Measurements from ENCODE around the gene PNMA6E. TPM values are rescaled to one million over a fixed set of nuclear protein-coding genes. Genes with fewer than 3 reads are reported as not detected.

Gene PNMA6E
- total RNA-seq, 1 donor from 2014 or later: not detected

GRCh38 chrX:153439977-153440376 lies 38.8 kb upstream of the PNMA6E start:
- Histone ChIP-seq H3K27ac (ENCODE audit: low read depth, low read length) (no peak overlapping the region), H3K27me3 (ENCODE audit: insufficient read depth, low read length) (no peaks in the 10 kb centered on the region), H3K4me1 (ENCODE audit: insufficient read depth, low read length) (no peaks in the 10 kb centered on the region), H2AFZ (ENCODE audit: low read depth, low read length) (no peak overlapping the region), H4K20me1 (ENCODE audit: insufficient read depth, low read length) (no peaks in the 10 kb centered on the region), H3K79me2 (ENCODE audit: insufficient read depth, low read length) (no peaks in the 10 kb centered on the region), H3K9me3 (ENCODE audit: insufficient read depth, low read depth, low read length) (no peaks in the 10 kb centered on the region), H3K36me3 (ENCODE audit: insufficient read depth, low read length) (no peaks in the 10 kb centered on the region), H3K4me2 (ENCODE audit: low read length) (no peak overlapping the region), H3K4me3 (ENCODE audit: insufficient read depth, low read depth, low read length) (no peak overlapping the region), H3K9ac (ENCODE audit: low read length) (no peak overlapping the region)
- H3K9me3 Mint-ChIP-seq (ENCODE audit: unreplicated experiment): no peaks in the 10 kb centered on the region
- TF ChIP-seq, protein P1, sequence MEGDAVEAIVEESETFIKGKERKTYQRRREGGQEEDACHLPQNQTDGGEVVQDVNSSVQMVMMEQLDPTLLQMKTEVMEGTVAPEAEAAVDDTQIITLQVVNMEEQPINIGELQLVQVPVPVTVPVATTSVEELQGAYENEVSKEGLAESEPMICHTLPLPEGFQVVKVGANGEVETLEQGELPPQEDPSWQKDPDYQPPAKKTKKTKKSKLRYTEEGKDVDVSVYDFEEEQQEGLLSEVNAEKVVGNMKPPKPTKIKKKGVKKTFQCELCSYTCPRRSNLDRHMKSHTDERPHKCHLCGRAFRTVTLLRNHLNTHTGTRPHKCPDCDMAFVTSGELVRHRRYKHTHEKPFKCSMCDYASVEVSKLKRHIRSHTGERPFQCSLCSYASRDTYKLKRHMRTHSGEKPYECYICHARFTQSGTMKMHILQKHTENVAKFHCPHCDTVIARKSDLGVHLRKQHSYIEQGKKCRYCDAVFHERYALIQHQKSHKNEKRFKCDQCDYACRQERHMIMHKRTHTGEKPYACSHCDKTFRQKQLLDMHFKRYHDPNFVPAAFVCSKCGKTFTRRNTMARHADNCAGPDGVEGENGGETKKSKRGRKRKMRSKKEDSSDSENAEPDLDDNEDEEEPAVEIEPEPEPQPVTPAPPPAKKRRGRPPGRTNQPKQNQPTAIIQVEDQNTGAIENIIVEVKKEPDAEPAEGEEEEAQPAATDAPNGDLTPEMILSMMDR (IDR thresholded peaks at IDR 0.05; ENCODE audit: insufficient read depth, low read depth, low read length): no peak
- no peak for TF ChIP-seq EZH2 (IDR thresholded peaks at IDR 0.05; ENCODE audit: insufficient read depth, low read length)
- FAIRE-seq (no peak), DNase-seq (ENCODE audit: low read depth) (no peak)
- no peak overlapping the region for H3K27ac Mint-ChIP-seq (ENCODE audit: unreplicated experiment)
- no peak overlapping the region for H3K4me3 Mint-ChIP-seq (ENCODE audit: unreplicated experiment)
- no peaks in the 10 kb centered on the region for H3K36me3 Mint-ChIP-seq (ENCODE audit: low read depth, unreplicated experiment)
- peaks cover 8% of the 10 kb centered on the region for H3K27me3 Mint-ChIP-seq (ENCODE audit: low read depth, unreplicated experiment)
- no peaks in the 10 kb centered on the region for H3K4me1 Mint-ChIP-seq (ENCODE audit: low read depth, unreplicated experiment)

DNA sequence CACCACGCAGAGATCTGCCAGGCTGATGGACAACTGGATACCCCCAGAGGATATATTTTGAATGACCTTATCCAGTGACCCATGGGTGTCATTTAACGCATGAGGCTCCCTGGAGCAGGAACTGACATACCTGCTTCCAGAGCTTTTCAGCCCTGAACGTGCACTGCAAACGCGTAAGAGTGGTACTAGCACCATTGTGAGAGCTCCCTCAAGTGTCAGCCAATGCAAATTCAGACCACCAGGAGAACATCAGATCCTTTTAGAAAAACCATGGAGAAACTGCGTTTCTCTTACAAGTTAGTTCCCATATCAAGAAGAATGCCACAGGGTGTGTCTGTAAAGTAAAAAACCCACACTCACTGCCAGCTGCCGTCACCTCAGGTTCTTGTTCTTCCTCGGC lies 37.4 kb upstream of the PNMA6E start:
- DNase-seq (ENCODE audit: low read depth) (peak; percentile 15), FAIRE-seq (peak; percentile 92)
- Mint-ChIP-seq H3K36me3 (ENCODE audit: low read depth, unreplicated experiment) (no peaks in the 10 kb centered on the region), H3K9me3 (ENCODE audit: unreplicated experiment) (no peaks in the 10 kb centered on the region), H3K4me1 (ENCODE audit: low read depth, unreplicated experiment) (no peaks in the 10 kb centered on the region), H3K27ac (ENCODE audit: unreplicated experiment) (no peak overlapping the region), H3K4me3 (ENCODE audit: unreplicated experiment) (no peak overlapping the region), H3K27me3 (ENCODE audit: low read depth, unreplicated experiment) (peaks cover 8% of the 10 kb centered on the region)
- Histone ChIP-seq H3K27me3 (ENCODE audit: insufficient read depth, low read length) (no peaks in the 10 kb centered on the region), H4K20me1 (ENCODE audit: insufficient read depth, low read length) (no peaks in the 10 kb centered on the region), H3K4me1 (ENCODE audit: insufficient read depth, low read length) (no peaks in the 10 kb centered on the region), H3K9ac (ENCODE audit: low read length) (no peak overlapping the region), H3K79me2 (ENCODE audit: insufficient read depth, low read length) (no peaks in the 10 kb centered on the region), H3K4me2 (ENCODE audit: low read length) (no peak overlapping the region), H2AFZ (ENCODE audit: low read depth, low read length) (no peak overlapping the region), H3K36me3 (ENCODE audit: insufficient read depth, low read length) (no peaks in the 10 kb centered on the region), H3K9me3 (ENCODE audit: insufficient read depth, low read depth, low read length) (no peaks in the 10 kb centered on the region), H3K4me3 (ENCODE audit: insufficient read depth, low read depth, low read length) (no peak overlapping the region), H3K27ac (ENCODE audit: low read depth, low read length) (no peak overlapping the region)
- TF ChIP-seq, protein P1 (IDR thresholded peaks at IDR 0.05; ENCODE audit: insufficient read depth, low read depth, low read length): peak; percentile 20
- no peak for TF ChIP-seq EZH2 (IDR thresholded peaks at IDR 0.05; ENCODE audit: insufficient read depth, low read length)

GRCh38 chrX:153435845-153436244 lies 34.7 kb upstream of the PNMA6E start:
- H3K27me3 Mint-ChIP-seq (ENCODE audit: low read depth, unreplicated experiment): peaks cover 5% of the 10 kb centered on the region
- DNase-seq (ENCODE audit: low read depth): no peak
- no peaks in the 10 kb centered on the region for H3K9me3 Mint-ChIP-seq (ENCODE audit: unreplicated experiment)
- no peaks in the 10 kb centered on the region for H3K9me3 ChIP-seq (ENCODE audit: insufficient read depth, low read depth, low read length)
- no peak for TF ChIP-seq EZH2 (IDR thresholded peaks at IDR 0.05; ENCODE audit: insufficient read depth, low read length)
- TF ChIP-seq, protein P1 (IDR thresholded peaks at IDR 0.05; ENCODE audit: insufficient read depth, low read depth, low read length): no peak
- H3K9ac ChIP-seq (ENCODE audit: low read length): no peak overlapping the region
- no peak overlapping the region for H3K4me2 ChIP-seq (ENCODE audit: low read length)
- no peak overlapping the region for H3K4me3 Mint-ChIP-seq (ENCODE audit: unreplicated experiment)
- H3K27me3 ChIP-seq (ENCODE audit: insufficient read depth, low read length): no peaks in the 10 kb centered on the region
- no peaks in the 10 kb centered on the region for H3K36me3 ChIP-seq (ENCODE audit: insufficient read depth, low read length)
- no peaks in the 10 kb centered on the region for H3K4me1 Mint-ChIP-seq (ENCODE audit: low read depth, unreplicated experiment)
- H3K4me3 ChIP-seq (ENCODE audit: insufficient read depth, low read depth, low read length): no peak overlapping the region
- H2AFZ ChIP-seq (ENCODE audit: low read depth, low read length): no peak overlapping the region
- H4K20me1 ChIP-seq (ENCODE audit: insufficient read depth, low read length): no peaks in the 10 kb centered on the region
- FAIRE-seq: peak; percentile 20
- no peaks in the 10 kb centered on the region for H3K4me1 ChIP-seq (ENCODE audit: insufficient read depth, low read length)
- H3K27ac ChIP-seq (ENCODE audit: low read depth, low read length): no peak overlapping the region
- H3K27ac Mint-ChIP-seq (ENCODE audit: unreplicated experiment): no peak overlapping the region
- H3K36me3 Mint-ChIP-seq (ENCODE audit: low read depth, unreplicated experiment): no peaks in the 10 kb centered on the region
- H3K79me2 ChIP-seq (ENCODE audit: insufficient read depth, low read length): no peaks in the 10 kb centered on the region

Measured in astrocyte (in vitro differentiated cells and primary cell).